ENCODE measurements around the gene PCED1A.
A peak's percentile ranks its signal among the peaks of the same experiment; 100 is the strongest.

The PCED1A gene, protein sequence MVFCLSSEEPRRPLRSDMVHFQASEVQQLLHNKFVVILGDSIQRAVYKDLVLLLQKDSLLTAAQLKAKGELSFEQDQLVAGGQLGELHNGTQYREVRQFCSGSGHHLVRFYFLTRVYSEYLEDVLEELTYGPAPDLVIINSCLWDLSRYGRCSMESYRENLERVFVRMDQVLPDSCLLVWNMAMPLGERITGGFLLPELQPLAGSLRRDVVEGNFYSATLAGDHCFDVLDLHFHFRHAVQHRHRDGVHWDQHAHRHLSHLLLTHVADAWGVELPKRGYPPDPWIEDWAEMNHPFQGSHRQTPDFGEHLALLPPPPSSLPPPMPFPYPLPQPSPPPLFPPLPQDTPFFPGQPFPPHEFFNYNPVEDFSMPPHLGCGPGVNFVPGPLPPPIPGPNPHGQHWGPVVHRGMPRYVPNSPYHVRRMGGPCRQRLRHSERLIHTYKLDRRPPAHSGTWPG

DNA sequence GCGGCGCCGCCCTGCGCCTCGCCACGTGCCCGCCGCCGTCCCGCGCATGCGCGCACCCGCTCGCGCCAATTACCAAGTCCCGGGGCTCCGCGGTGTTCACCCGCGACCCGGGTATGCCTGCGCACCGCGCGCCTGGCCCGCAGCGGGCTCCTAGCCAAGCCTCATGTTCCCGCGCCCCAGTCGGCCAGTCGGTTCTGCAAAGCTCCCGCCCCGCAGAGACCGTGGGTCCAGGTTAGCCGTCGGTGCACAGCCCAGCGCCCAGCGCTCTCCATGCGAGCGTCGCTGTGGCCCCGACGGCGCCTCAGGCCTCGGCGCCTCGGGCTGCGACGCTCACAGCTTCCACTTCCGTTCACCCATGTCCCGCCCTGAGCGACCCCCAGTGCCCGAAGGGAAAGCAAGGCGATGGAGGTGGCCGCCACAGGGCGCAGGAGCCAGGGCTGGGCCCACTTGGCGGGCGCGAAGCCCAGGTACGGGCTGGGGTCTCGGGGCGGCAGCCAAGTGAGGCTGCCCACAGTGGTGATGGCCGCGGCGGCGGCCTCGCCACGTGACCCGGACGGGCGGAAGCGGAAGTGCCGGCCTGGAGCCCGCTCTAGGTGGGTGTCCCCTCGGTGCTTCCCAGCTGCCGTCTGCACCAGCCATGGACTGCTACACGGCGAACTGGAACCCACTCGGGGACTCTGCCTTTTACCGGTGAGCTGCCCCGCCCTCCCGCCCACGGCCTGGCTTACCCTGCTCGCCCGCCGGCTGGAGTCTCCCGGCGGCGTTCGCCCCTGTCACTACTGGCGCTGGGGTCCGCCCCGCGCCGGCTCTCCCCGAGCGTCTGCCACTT is at the start of gene PCED1A, which contains the start of gene VPS16:
Gene PCED1A, minus strand, starts transcription at position 518 of the 829 bp plus-strand sequence. CDS start 743 bp downstream, outside the sequence.
Gene VPS16, plus strand, starts transcription at position 608 of the 829 bp plus-strand sequence. Its CDS starts 30 bp downstream, at position 638.
- peak; percentile 75 for DNase-seq

DNA sequence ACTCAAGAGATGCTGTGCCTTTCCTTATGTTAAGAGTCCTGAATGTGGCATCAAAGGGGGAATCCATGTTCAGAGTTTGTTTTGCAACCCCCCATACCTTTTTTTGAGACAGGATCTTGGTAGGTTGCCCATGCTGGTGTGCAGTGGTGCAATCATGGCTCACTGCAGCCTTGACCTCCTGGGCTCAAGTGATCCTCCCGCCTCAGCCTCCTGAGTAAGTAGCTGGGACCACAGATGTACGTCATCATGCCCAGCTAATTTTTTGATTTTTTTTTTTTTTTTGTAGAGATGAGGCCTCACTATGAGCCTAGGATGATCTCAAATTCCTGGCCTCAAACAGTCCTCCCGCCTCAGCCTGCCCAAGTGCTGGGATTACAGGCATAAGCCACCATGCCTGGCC is 49.3 kb upstream of the PCED1A start:
- DNase-seq = no peak

DNA sequence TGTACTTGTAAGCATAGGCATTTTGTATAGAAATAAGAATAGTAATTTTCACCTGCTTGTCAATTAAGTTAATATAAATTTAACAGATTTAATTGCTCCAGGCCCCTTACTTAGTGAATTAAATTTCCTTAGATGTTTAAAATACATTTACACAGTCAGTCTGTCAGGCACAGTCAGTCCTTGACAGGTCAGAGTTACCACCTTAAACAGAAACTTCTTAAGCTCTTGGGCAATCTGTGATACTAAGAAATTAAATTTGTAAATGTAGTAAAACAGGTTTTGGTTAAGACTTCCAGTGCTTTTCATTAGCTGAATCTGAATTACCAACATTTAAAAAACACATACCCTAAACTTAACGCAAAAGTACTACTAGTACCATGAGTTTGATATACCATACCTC is 48.8 kb upstream of the PCED1A start:
- DNase-seq = no peak

DNA sequence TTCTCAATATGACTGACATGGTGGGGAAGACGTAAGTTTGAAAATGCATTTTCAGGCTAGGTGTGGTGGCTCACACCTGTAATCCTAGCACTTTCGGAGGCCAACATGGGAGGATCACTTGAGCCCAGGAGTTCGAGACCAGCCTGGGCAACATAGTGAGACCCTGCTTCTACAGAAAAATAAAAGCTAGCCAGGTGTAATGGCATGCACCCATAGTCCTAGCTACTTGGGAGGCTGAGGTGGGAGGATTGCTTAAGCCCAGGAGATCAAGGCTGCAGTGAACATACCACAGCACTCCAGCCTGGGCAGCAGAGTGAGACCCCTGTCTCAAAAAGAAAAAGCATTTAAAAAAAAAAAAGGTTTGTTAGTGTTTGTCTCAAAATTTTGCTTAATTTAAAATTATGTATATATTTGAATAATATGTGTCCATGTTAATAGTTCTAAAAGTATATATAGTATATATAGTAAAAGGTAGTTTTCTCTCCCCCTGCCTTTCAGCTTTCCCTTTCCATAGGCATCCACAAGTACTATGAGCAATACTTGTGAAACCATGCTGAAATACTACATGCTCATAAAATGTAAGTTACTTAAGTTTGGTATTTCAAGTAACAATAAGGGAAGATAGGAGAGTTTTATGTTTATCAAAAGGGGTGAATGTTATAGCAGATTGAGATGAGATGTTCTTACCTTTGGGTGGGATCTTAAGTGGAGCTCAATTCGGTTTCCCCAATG is 47.9 kb upstream of the PCED1A start:
- DNase-seq = no peak

DNA sequence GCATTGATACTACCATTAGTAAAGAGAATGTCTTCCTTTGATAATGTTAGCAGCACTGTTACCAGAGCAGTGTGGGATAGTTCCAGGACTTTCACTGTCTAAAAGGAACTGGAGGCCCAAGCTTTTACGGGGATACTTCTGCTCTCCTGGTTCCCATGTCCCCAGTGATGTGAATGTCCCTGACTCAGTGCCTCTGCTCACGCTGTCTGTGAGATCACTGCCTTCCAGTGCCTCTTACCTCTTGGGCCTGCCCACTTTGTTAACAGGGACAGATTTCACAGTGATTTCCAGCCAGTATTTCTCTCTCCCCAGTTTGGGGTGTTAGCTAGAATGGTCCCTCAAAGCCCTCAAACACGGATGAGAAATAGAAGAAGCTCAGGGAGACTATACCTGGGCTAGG is 47.3 kb upstream of the PCED1A start:
- no peak for DNase-seq

DNA sequence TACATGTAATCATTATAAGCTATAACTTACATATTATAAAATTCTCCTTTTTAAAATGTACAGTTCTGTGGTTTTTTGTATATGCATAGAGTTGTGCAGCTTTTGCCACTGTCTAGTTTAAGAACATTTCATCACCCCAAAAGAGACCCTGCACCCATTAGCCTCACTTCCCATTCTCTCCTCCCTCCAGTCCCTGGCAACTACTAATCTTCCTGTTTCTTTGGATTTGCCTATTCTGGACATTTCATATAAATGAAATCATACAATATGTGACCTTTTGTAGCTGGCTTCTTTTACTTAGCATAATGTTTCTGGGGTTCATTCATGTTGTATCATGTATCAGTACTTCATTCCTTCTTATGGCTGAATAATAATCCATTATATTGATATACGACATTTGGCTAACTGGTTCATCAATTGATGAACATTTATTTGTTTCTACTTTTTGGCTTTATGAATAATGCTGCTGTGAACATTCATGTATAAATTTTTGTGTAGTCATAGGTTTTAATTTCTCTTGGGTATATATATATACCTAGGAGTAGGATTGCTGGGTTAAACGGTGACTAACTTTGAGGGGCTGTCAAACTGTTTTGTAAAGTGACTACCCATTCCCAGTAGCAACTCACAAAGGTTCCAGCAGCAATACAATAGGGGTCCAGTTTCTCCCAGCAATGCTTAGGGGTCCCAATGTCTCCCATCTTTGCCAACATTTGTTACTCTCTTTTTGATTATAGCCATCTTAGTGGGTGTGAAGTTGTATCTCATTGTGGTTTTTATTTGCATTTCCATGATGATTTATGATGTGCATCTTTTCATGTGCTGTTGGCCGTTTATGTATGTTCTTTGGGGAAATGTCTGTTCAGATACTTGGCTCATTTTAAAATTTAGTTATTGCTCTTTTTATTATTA is 43.5 kb upstream of the PCED1A start:
- DNase-seq = no peak

DNA sequence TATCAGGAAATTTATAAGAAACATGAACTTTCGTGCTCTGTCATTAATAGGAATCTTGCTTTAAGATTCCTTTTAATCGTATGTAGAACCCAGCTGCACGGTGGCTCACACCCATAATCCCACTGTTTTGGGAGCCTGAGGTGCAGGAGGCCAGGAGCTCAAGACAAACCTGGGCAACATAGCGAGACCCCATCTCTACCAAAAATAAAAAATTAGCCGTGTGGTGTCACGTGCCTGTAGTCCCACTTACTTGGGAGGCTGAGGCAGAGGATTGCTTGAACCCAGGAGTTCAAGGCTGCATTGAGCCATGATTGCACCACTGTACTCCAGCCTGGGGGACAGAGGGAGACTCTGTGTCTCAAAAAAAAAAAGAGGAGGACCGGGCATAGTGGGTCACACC is 40.2 kb upstream of the PCED1A start:
- no peak for DNase-seq

DNA sequence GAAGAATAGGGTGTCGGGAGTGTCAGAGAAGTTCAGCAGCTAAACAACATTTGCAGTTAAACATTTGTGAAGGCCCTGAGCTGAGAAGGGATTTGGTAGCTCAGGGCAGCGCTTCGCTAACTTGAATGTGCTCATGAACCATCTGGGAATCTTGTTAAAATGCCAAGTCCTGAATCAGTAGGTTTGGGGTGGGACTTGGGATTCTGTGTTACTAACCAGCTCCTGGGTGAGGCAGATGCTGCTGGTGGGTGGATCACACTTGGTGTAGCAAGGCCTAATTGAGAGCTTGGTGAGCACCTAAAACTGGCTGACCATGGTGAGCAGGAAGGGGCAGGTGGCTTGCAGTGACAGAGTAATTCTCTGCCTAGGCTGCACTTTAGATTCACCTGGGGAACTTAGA is 38.7 kb upstream of the PCED1A start:
- DNase-seq = no peak

DNA sequence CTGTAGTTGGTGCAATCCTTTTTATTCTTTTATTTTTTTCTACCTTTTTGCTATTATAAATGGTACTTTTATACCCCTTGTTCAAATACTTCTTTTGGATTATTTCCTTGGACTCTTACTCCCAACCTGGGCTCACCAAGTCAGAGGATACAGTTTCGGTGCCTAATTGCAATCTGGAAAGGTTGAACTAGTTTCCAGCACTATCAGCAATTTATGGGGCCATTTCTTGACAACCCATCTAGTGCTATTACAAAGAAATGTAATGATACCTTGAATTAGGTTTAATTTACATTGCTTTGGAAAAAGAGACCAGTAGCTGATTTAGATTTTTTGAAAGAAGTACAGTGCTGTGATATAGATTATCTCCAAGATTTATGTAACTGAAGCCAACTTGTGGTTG is 38.1 kb upstream of the PCED1A start:
- DNase-seq = no peak

DNA sequence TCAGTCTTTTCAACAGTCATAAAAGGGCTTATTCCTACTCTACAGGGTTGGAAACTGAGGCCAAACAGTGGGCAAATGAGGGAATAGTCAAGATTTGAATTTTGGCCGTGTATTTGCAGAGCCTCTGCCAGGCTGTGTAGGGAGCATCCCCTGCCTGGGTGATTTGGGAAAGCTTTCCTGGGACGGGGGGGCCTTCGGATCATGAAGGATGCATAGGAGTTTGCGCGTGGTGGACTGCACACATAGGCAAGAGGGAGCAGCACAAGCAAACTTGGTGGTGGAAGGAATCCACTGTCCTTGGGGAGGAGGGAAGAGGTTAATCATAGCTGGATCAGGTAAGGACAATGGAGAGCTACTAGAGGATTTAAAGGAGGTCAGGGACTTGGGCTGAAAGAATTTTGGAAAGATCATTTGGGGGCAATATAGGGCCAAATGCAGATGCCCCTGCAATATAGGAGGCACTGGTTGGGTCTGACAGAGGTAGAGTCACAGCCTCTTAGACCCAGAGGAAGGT is 35.3 kb upstream of the PCED1A start:
- no peak for DNase-seq

DNA sequence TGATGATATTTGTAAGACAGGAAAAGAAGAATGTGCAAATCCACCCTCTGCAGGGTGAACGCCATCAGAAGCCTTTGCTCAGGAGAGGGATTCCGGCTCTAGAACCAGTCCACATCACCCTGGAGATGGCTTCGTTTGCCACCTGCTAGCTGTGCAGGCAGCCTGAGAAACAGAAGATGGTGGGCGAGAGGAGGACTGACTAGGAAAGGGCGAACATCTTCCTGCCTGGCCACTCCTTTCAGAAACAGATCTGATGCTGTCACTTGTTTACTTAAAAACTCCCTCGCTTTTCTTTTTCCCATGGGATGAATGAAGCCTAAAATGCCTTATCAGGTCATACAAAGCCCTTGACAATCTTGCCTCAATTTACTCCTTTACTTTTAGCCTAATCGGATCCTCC is 34.0 kb upstream of the PCED1A start:
- DNase-seq = no peak

DNA sequence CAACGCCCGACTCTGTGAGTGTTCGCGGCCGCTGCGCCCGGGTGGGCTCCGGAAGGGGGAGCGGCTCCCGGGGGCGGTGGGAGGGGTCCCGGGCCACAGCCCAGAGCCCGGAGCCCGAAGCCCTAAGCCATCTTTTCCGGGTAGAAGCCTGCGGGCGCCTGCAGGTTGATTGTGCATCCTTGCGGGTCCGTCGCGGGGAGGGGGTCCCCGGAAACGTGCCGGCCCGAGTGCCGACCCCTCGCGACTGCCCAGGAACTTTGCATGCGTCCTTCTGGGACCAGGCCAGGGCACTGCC is 33.2 kb upstream of the PCED1A start:
- DNase-seq = peak; percentile 45

DNA sequence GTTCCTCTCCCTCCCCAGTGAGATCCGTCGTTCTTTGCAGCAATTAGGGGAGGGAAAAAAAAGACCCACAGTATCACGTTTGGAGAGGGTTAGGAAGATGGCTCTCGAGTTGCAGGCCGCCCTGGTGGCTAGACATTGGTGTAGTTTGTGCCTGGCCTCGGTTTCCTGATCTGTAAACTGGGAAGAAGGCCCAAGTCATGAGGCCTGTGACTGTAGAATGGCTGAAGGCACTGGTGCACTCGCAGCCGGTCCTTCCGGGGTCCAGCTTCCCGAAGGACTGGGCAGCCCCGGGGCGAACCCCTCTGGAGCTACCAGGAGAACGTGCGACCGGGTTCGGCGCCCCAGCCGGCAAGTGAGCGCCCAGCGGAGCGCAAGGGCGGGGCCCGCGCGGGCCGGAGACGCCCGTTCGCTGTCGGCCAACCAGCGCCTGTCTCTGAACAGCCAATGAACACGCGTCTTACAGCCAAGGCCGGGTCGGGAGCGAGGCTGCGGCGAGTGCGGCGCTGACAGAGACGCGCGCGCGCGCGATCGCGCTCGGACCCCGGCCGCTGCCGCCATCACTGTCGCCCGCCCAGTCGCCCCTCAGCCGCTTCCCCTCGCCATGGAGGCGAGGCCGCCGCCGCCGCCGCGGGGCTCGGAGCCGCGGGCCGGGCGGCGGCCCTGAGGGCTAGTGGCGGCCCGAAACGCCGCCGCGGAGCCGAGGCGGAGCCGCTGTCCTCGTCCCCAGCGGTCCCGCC is 32.7 kb upstream of the PCED1A start, which contains the start of gene PTPRA:
Gene PTPRA, plus strand, starts transcription at position 472 of the 737 bp plus-strand sequence. CDS start 90,797 bp downstream, outside the sequence.
- peak; percentile 84 for DNase-seq

DNA sequence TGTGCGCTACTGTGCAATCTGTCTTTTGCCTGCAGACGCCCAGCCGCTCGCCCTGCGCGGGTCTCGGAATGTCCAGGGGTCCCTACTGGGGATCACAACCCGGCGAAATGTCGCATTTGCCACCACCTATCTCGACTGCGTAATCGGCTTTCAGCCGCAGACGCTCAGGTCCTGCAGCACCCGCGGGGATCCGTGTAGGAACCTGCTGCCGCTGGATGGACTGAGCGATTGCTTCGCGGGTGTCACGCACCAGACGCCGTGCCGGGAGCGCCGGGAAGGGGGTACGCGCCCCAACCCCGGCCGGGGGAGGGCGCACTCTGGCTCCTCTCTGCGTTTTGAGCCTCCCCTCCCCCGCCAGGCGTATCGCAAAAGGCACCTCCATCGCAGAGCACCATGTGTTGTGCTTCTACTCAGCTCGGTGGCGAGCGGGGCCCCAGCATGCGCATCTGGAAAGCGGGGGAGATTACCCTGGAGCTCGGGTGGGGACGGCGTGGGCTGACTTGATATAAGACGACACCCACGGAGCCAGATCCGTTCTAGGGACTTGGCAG is 32.1 kb upstream of the PCED1A start:
- peak; percentile 45 for DNase-seq

DNA sequence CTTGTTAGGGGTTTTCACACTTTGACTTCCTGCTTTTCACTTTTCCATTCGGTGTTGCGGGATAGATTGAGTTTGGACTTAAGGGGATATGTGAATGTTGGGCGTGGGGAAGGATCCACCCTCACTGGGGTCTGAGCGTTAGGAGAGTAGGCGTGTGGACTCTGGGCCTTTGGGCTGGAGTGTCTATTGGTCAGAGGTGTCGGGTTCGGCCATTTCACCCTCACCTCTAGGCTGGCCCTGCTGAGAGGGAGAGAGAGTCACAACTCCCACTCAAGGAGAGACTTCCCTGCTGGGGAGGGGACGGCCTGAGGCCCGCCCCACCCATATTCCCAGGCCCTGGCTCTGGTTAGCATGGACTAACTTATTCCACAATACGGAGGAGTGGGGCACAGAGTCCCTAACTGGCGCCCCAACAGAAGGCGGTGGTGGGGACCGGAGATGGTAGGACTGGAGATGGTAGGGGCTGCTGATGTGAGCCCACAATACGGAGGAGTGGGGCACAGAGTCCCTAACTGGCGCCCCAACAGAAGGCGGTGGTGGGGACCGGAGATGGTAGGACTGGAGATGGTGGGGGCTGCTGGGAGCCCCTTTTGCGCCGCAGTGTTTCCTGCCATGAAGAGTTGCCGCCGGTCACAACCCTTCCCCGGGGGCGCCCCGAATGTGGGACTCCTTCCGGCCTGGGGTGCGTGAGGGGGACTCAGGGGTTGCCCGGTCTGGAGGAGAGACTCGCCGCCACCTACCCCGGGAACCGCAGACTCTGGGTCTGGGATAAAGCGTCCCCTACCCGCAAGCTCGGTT is 31.4 kb upstream of the PCED1A start:
- no peak for DNase-seq

DNA sequence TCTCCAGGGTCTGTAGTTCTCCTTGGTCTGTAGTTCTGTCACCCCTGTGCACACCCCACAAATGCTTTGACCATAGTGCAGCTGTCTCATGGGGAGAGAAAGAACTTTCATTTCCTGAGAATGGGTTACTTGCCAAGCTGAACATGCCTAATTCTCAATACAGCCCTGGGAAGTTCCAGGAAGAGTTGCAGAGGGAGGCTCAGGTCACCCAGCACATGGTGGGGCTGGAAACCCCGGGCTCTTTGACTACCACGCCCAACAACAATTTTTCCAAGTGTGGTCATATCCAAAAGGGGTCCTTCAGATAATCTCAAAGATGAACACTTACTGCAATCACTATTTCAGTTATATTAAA is 30.6 kb upstream of the PCED1A start:
- DNase-seq = no peak

DNA sequence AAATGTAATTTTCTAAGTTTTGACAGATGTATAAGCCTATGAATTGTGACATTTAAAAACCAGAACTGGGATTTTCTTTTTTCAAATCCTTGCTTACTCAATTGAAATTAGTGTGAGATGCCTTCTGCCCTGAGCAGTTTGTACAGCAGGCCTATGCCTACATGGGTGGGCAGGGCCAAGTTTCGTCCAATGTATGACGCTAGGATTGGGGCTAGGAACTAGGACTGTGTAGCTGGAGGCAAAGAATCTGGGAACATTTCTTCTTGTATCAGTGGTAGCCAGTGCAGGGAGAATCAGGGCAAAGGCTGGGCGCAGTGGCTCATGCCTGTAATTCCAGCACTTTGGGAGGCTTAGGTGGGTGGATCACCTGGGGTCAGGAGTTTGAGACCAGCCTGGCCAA is 28.9 kb upstream of the PCED1A start:
- DNase-seq = no peak

DNA sequence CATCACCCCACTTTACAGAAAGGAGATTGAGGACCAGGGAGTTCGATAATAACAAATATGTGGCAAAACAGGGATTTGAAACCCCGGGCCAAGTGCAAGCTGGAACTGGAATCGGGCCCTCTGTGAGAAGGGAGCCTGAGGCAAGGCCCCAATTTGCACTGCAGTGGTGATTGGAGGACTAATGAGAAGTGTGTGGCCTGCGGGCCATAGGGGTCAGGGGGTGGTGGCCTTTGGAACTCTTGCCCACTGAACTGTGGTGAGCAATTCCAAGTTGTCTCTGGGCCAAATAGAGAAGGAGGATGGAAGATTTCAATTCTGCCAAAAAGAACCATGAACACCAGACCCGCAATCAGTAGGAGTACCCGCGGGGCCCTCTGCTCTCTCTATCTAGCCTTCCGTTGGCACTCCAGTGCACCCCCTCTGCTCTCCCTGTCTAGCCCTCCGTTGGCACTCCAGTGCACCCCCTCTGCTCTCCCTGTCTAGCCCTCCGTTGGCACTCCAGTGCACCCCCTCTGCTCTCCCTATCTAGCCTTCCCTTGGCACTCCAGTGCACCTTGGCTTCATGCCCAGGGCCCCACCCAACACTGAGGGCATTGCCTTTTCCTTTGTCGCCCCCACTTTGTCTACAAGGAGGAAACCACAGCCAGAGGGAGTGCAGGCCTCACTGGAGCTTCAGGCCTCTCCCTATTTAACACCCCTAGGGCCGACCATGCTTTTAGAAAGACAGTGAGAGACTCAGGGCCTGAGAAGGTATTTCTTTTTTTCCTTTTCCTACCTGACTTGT is 26.8 kb upstream of the PCED1A start:
- DNase-seq = no peak

DNA sequence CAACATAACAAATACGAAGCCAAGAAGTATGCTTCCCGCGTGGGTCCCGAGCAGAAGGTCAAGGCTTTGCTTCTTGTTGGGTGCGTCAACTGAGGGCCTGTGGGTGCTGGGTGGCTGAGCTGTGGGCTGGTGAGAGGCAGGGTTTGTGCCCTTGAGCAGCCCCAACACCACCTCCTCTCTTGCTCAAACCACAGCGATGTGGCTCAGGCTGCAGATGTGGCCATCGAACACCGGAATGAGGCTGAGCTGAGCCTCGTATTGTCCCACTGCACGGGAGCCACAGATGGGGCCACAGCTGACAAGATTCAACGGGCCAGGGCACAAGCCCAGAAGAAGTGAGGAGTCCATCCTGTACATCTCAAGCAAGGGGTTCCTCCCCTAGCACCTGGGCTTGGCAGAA is 25.8 kb upstream of the PCED1A start:
- no peak for DNase-seq
